NOMO-1 treated with dmso at 0.1 percent for 144 hours (cell line): Measurements from ENCODE around the gene EPS15.
A peak's percentile ranks its signal among the peaks of the same experiment; 100 is the strongest.
"Not testable (repeated sequence)": the region's sequence is repeated elsewhere in the genome, so short reads cannot be mapped to it uniquely, and the experiment has no call there.

ENCODE experiments used
- DNase-seq: peaks from one replicate; lab custom pipeline; 2025; ENCODE audit not compliant: unreplicated experiment; lab: John Stamatoyannopoulos, UW

EPS15 gene

GRCh38 chr1:51519048-51519864, at the start of gene EPS15:
EPS15 (minus strand) TSS chr1:51519266; CDS start chr1:51519231, 35 bp downstream.
- peak; percentile 85 for DNase-seq

- DNase-seq, result no peak
These were observed 49.3 kb upstream of the EPS15 start for GRCh38 chr1:51568231-51568935.

- no peak for DNase-seq
These were observed 48.6 kb upstream of the EPS15 start for GRCh38 chr1:51567653-51568052.

- no peak for DNase-seq
These were observed 47.2 kb upstream of the EPS15 start for GRCh38 chr1:51566260-51566659.

- no peak for DNase-seq
These were observed 45.9 kb upstream of the EPS15 start for GRCh38 chr1:51565009-51565408.

- no peak for DNase-seq
These were observed 45.1 kb upstream of the EPS15 start for GRCh38 chr1:51564124-51564523.

- DNase-seq, result no peak
These were observed 42.6 kb upstream of the EPS15 start for GRCh38 chr1:51561702-51562101.

GRCh38 chr1:51560895-51561294, 41.8 kb upstream of the EPS15 start:
- not testable (repeated sequence) for DNase-seq

- no peak for DNase-seq
These were observed 41.0 kb upstream of the EPS15 start for GRCh38 chr1:51560034-51560433.

- no peak for DNase-seq
These were observed 40.4 kb upstream of the EPS15 start for GRCh38 chr1:51559501-51559900.

- no peak for DNase-seq
These were observed 40.0 kb upstream of the EPS15 start for GRCh38 chr1:51559064-51559500.

GRCh38 chr1:51558375-51558924, 39.4 kb upstream of the EPS15 start:
- DNase-seq, result no peak

- no peak for DNase-seq
These were observed 38.1 kb upstream of the EPS15 start for GRCh38 chr1:51557168-51557567.

- DNase-seq, result no peak
These were observed 37.0 kb upstream of the EPS15 start for GRCh38 chr1:51555866-51556619.

- no peak for DNase-seq
These were observed 34.8 kb upstream of the EPS15 start for GRCh38 chr1:51553911-51554310.

- DNase-seq, result no peak
These were observed 34.1 kb upstream of the EPS15 start for GRCh38 chr1:51552929-51553807.

- no peak for DNase-seq
These were observed 32.8 kb upstream of the EPS15 start for GRCh38 chr1:51551848-51552296.

GRCh38 chr1:51551081-51551480, 32.0 kb upstream of the EPS15 start:
- no peak for DNase-seq

GRCh38 chr1:51549901-51550300, 30.8 kb upstream of the EPS15 start:
- DNase-seq, result no peak

- DNase-seq, result peak; percentile 54
These were observed 30.1 kb upstream of the EPS15 start for GRCh38 chr1:51549016-51549619.
